Measurements from ENCODE around the gene QSOX2.
"Not testable (repeated sequence)": the region's sequence is repeated elsewhere in the genome, so short reads cannot be mapped to it uniquely, and the experiment has no call there.

Gene QSOX2

DNA sequence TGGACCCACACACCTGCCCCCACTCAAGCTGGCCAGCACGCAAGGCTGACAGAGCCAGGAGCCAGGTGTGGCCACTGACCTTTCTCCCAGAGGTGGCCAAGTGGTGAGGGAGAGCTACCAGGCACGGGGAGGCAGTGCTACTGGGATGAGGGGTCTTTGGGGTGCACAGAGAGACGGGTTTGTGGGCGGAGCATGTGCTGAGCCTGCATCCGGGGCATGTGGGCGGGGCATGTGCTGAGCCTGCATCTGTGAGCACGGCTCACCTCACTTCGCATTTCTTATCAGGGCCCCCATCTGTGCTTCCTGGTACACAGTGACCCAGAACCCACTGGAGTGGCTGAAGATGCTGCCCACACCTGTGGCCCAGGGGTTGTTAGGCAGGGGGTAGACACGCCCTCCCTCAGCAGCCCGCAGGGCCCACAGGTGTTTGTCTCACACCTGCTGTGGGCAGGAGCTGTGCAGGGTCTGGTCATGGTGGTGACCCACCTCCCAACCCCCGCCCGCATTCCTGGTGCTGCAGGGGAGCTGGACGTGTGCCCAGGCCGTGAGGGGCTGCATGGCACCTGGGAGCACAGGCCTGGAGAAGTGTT is 36.8 kb upstream of the QSOX2 start:
- no peak for DNase-seq

DNA sequence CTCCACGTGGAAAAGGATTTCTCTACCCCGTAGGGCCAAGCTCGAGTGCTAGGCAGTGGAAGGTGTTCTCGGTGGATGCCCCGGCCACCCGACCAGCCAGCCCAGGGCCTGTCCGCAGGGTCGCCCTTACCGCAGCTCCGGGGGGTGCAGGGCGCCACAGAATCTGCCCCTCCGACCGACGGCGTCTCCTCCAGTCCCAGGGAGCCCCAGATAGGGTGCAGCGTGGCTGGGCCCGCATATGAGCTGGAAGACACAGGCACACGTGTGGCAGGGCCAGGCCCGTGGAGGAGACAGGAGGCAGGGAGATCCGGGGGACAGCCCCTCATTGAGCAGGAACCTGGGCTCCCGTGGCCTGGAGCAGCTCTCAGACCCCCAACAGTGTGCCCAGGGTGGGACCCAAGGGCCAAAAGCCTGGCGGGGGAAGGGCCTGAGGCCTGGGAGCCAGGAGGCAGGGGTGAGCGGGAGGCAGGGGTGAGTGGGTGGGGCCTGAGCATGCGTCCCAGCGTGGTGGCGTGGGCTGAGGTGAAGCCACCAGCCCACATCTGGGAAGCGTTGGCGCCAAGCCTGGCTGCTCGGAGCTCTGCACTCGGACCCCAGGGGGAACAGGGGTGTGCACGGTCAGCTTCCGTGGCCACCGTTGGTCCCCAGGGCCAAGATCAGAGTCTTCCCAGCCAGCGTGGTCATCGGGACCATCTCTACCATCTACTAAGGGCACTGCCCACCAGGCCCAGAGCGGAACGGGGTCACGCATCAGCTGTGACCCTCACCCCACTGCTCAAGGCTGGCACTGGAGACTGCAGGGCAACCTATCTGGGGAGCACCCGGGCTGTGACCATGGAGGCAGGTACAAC is 36.0 kb upstream of the QSOX2 start:
- DNase-seq: no peak

DNA sequence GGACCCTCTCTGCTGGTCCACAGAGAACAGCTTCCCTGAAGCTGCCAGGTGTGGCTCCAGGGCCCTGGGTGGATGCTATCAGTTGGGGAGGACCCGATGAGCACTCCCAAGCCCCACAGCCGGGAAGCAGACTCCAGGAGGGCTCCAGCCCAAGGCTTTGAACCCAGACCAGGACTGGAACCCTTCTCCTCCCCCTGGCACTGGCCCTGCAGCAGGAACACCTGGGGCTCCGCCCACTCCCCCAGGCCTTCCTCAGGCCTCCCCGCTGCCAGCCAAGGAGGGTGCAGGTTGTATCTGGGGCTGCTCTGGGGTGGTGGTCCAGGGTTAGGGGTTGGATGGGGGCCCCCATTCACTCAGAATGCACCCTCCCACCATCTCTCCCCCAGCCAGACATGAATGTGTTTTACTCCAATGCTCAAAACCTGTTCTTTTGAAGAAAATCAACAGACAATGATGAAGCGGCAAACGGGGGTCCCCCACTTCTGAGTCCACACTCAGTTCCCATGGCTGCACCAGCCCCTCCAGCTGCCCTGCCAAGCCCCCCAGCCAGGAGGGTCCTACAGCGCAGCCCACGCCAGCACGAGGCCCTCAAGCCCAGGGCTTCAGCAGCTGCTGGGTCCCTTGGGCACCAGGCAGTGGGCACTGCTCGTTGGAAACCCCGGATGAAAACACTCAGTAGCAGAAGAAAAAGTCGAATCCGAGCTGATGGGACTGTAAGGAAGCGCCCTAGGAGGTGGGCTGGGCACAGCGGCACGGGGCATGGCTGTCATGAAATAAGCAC is 35.1 kb upstream of the QSOX2 start:
- no peak for DNase-seq

DNA sequence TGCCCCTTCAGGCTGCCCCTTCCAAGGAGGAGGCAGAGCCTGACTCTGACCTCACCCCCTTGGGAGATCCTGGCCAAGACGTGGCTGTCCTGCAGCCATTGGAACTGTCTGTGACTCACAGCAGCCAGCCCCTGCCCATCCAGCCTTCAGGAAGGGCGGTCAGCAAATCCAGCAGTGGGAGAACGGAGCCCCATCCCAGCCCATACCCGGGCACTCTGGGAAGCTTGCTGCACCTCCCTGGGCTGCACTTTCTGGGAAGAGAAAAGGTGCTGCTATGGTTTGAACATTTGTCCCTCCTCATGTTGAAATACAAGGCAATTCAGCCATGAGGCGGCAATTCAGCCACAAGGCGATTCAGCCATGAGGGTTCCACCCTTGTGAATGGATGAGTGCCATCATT is 33.9 kb upstream of the QSOX2 start:
- no peak for DNase-seq

DNA sequence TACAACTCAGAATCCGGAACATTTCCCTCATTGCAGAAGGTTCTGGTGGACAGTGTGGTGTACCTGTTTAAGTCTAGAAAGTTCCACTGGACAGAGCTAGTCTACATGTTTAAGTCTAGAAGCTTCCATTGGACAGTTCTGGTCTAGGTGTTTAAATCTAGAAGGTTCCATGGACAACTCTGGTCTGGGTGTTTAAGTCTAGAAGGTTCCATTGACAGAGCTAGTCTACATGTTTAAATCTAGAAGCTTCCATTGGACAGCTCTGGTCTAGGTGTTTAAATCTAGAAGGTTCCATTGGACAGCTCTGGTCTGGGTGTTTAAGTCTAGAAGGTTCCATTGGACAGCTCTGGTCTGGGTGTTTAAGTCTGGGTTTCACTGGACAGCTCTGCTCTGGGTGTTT is 33.3 kb upstream of the QSOX2 start:
- DNase-seq: no peak

DNA sequence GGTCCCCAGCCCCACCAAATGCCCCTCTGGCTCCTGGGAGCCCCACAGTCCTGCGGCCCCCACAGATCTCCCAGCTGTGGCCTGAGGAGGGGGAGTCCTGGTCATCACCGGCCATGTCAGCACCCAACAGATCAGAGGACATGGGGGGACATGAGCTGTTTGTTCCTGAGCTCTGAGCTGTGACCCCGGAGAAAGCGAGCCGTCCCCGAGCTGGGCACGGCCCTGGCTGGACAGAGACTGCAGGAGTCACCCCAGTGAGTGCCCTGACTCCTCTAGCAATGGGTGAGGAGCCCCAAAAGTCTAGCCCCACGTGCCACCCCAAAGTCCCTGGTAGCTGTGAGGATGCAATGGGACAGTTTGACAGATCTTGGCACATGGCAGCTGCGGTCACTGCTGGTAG is 32.6 kb upstream of the QSOX2 start:
- no peak for DNase-seq

DNA sequence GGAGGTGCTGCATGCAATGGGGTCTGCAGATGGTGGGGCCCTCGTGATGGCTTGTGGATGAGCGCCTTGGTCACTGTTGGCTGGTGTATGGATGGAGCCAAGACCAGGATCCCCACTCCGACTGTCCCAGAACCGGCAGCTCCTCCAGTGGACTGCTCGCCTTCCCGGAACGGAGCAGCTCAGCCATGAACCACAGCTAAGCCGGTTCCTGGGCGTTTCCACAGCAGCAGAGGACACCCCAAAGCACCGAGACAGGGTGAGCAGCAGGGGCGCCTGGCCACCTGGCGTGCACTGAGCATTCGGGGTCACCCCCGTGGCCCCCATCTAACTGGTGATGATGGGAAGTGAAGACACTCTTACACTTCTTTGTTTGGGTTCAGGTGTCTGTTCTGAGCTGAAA is 32.1 kb upstream of the QSOX2 start:
- no peak for DNase-seq

DNA sequence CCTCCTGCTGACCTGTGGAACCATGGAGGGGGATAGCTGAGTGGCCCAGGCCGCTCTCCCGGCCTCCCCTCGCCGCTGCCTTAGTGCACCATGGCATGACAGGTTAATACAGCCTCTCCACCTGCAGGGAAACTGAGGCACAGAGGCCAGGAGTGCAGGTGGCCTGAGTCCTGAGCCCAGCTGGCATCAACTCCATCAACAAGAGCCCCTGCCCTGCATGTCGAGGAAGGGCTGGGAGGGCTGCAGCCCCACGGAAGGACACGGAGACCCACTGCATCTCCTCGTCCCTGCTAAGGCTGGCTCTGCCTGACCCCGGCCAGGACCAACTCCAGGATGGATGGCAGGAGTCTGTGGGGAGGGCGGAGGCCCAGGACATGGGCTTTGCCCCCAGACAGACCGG is 31.1 kb upstream of the QSOX2 start:
- no peak for DNase-seq

DNA sequence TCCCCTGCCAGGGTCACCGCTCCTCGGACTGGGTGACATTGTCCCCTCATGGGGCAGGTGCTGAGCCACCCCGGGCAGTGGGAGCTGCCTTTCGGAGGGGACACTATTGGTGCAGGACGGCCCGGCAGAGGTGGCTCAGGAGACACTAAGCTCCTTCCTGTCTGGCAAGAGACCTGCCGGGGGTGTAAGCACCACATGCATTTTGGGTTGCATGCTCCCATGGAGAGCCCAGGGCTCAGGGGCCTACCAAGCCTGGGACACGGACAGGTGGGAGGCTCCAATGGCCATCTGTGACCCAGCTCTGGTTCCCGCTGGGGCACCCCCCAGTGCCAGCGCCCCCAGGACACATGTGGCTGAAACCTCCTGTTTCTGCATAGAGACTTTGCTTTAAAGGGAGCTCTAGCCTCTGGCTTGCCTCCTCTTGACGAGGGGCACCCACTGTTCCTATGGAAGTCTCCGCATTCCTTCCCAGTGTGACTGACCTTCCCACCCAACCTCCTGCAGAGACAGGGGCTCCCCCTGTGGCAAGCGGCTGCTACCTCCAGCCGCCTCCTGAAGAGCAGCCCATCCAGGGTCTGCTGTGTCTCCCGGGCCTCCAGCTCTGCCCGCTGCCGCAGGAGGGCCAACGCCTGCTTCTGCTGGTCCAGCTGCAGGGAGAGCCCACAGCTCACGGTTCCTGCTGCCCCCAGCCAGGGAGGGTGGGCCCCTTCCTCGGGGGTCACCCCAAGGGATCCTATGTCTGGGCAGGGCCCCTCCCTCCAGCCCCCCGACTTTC is 30.2 kb upstream of the QSOX2 start:
- DNase-seq: no peak

DNA sequence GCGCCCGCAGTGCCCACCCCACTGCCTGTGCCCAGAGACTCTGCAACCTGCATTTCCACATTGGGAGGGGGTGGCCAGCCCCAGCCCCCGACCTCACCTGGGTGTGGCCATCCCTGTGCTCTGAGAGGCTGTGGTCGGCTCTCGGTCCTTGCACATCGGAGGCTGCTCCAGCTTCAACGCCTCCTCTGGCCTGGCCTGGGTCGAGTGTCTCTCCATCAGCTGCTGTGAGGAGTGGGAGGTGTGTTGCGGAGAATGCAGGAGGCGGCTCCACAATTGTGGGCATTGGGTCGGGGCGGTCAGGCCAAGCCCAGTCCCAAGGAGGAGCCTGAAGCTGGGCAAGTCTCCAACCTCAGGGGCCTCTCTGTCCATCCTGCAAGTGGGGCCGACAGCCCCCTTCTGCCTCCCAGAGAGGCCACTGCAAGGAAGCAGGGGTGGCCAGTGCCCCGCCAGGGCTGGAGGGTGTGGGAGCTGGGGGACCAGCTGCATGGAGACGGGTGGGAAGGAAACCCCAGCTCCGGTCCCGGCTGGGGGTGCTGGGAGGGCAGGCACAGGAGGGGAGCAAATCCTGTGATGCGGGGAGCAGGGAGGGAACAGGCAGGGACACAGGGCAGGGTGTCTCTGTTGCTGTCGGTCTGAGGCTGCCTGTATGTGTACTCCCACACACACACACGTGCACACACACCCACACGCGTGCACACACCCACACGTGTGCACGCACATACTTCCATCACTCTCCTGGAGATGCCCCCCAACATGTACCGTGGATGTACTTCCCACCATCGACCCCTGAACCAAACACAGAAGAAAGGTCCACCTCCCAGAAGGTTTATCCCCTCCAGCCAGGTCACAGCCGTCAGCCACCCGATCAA is 29.4 kb upstream of the QSOX2 start:
- DNase-seq: no peak

DNA sequence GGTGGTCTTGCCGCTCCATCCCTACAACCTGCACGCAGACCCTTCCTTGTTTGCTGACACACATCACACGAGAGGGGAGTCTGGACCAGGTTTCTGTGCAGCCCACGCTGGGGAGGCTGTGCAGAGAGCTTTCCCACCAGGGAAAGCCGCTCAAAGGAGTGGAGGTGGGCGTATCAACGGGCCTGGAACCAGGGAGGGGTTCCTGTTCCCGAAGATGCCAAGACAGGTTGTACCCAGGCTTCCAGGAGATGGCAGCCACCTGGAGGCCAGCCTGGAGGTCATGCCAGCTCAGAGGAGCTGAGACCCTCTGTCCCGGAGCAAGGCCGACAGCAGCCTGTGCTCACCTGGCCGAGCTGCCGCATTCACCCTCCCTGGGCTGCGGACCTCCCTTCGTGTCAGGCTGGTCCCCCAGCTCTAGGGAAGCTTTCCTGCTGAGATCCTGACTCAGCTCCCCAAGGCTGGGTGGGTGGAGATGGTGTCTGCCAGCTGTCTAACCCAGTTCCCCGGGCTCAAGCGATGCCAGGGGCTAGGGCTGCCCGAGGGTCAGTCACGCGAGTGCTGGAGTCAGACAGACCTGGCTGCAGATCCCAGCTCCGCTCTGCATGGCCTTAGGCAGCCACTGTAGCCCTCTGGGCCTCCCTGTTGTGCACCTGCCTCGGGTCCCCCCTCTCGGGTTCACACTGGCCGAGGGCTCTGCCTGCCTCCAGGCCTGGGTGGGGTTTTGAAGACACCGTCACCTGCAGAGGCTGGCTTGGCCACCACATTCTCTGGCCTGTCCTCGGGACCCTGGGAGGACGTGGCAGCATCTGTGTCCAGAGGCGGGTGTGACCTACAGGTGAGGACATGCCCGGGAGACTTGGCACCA is 28.5 kb upstream of the QSOX2 start:
- no peak for DNase-seq

DNA sequence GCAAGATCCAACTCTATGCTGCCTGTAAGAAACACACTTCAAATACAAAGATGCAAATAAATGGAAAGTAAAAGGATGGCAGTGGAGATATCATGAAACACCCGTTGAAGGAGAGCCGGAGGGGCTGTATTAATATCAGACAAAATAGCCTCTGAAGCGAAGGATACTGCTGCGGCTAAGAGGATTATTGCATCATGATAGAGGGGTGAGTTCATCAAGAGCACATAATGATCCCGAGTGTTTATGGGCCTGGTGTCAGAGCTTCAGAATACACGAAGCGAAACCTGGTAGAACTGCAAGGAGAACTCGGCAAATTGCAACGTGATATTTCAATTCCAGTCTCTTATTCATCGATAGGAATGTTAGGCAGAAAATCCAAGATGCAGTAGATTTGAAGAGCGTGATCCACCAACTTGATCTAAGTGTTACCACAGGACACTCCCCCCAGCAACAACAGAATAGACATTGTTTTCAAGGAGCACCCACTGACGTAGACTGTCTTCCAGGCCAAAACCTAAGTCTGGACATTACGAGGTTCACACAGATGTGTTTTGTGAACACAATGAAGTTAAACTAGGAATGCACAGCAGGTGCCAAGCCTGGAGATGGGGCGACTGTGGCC is 27.7 kb upstream of the QSOX2 start:
- DNase-seq: no peak

DNA sequence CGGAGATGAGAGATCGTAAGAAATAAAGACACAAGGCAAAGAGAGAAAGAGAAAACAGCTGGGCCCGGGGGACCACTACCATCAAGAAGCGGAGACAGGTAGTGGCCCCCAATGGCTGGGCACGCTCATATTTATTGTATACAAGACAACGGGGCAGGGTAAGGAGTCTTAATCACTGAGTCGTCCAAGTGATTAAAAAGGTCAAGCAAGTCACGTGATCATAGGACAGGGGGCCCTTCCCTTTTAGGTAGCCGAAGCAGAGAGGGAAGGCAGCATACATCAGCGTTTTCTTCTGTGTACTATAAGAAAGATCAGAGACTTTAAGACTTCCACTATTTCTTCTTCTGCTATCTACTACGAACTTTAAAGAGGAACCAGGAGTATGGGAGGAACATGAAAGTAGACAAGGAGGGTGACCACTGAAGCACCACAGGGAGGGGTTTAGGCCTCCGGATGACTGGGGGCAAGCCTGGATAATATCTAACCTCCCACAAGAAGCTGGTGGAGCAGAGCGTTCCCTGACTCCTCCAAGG is 24.6 kb upstream of the QSOX2 start:
- no peak for DNase-seq

DNA sequence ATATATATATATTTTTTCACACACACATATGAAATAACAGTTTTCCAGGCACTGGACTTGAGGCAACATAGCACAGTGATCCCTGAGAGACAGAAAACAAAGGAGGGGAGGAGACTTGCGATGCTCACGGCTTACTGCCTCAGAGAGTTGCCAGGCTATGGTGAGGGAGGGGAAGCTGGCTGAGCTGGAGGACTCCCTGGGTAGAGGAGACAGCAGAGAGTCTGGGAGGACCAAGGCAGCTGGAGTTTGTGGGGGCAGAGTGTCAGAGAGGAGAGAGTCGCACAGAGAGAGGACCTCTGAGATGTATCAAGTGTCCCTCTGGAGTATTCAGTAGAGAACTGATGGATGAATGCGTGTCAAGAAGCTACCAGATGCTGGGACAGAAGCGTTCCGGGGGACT is 23.1 kb upstream of the QSOX2 start:
- no peak for DNase-seq

DNA sequence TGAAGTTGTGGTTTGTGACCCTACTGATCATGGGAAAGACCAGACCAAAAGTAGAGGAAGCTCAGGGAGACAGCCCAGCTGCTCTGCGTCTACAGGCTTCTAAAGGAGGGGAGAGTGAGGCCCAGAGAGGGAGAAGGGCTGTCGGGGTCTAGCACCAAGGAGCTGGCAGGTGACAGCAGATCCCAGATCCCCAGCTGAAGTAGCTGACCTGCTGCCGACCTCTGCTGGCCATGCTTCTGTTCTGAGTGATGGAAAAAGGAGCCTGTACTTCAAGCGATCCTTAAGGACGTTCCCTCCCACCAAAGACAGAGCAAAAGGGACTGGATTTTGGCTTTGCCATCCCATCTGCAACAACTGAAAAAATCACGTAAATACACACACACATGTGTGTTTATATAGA is 22.7 kb upstream of the QSOX2 start:
- DNase-seq: no peak

DNA sequence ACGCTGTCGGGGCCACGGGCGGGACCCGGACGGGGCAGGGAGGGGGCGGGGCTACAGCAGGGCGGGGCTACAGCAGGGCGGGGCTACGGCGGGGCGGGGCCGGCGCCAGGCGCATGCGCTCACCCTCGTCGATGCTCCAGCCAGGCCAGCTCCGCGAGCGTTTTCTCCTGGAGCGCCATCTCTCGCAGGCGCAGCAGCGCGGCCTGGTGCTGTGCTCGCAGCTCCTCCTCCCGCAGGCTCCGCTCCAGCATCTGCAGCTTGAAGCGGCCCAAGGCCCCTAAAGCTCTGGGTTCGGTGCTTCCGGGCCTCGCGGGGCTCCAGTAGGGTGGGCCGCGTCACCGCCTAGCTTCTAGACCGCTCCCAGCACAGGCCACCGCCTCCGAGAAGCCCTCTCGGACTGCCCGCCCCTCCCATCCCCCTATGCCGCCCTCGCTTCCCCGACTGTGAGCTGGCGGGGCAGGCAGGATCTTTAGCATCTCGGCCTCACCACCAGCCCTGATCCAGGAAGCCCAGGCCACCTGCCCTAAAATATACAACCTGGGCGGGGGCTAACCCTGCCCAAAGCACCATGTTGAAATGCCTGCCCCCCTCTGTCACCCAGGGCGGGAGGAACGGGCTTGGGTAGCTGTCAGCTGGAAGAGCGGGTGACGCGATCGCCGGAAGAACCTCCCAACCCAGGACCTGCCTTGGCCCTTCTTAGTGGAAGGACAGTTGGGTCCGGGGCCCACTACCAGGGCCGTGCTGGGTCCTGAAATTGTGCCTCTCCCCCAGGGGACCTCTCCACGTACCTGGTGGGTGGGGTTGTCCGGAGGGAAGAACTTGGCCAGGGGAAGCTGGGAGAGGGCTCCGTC is 21.9 kb upstream of the QSOX2 start:
- peak; percentile 20 to 51 for DNase-seq

DNA sequence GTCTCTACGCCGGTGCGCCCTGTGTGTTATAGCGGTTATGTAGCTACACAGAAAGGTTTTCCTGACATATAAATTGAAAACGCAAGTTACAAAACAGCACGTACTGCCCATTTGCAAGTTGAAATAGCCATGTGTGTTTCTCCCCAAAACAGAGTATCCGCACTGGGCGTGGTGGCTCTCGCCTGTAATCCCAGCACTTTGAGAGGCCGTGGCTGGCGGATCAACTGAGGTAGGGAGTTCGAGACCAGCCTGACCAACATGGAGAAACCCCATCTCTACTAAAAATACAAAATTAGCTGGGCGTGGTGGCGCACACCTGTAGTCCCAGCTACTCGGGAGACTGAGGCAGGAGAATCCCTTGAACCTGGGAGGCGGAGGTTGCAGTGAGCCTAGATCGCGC is 21.0 kb upstream of the QSOX2 start:
- not testable (repeated sequence) for DNase-seq

DNA sequence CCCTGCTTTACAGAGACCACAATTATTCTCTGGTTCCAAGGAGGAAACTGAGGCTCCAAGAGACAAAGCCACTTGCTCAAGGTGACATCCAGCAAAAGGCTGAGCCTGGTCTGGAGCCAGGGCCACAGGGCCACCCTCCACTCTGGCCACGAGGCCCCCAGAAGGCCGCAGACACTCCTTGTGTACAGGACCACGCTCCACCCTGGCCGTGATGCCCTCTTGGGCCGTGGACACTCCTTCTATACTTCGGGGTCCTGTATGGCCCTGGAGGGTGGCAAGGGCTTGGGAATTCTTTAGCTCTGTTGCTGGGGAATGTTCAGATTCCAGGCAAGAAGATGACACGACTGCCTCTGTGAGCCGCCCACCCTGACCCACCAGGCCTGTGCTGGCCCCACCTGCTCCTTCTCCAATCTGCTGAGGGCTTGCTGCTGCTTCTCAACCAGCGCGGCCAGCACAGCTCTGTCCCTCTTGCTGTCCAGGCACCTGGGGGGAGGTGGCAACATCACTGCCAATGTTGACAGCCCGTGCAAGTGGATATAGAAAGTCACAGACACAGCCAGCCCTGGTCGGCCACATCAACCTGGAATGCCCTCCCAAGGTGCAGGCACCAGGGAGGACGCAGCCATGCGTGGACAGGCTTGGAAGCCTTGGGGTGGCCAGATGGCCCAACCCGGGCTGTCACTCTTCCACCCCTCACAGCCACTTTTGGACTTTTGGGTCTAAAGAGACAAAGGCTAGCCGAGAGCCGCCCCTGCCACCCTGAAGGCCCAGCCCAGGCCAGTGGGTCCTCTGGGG is 20.1 kb upstream of the QSOX2 start:
- DNase-seq: no peak
